HG02870 (cell line): ENCODE measurements around the gene SLC4A11.

ENCODE experiments used
- ATAC-seq: cut with Tn5 transposase; IDR thresholded peaks from one replicate; pipeline ENCODE4 v1.9.1; 2021; ENCODE audit warnings: mild to moderate bottlenecking, moderate library complexity; ENCODE audit not compliant: unreplicated experiment

The SLC4A11 gene

GRCh38 chr20:3177746-3178485 lies 61.1 kb downstream of the SLC4A11 start:
- no peak for ATAC-seq
